ENCODE data around the gene LCE6A.
A peak's percentile ranks its signal among the peaks of the same experiment; 100 is the strongest.

LCE6A gene

GRCh38 chr1:152842556-152842955 is at the start of gene LCE6A:
Gene LCE6A (plus strand): TSS chr1:152842856. CDS start chr1:152843521, 665 bp downstream.
- DNase-seq = no peak

- DNase-seq = peak in 1 of 56 donors; percentile 6
Measured at GRCh38 chr1:152795686-152796085, 47.0 kb upstream of the LCE6A start.

- no peak for DNase-seq
Measured at GRCh38 chr1:152796421-152796820, 46.2 kb upstream of the LCE6A start, which contains the start of gene LCE1D. Gene LCE1D (plus strand): TSS chr1:152796721. CDS start chr1:152797795, 1,074 bp downstream.

- no peak for DNase-seq
Measured at GRCh38 chr1:152801333-152801732, 41.3 kb upstream of the LCE6A start.

- no peak for DNase-seq
Measured at GRCh38 chr1:152806576-152806975, 36.1 kb upstream of the LCE6A start, which contains the start of gene LCE1C. Gene LCE1C (minus strand): TSS chr1:152806651. CDS start chr1:152805478, 1,173 bp downstream.

GRCh38 chr1:152811050-152811449 is 31.6 kb upstream of the LCE6A start:
- DNase-seq = no peak

- DNase-seq = no peak
Measured at GRCh38 chr1:152811671-152812070, 31.0 kb upstream of the LCE6A start, which contains the start of gene LCE1B. Gene LCE1B (plus strand): TSS chr1:152811971. CDS start chr1:152812447, 476 bp downstream.

- no peak for DNase-seq
Measured at GRCh38 chr1:152817309-152817708, 25.3 kb upstream of the LCE6A start.

- no peak for DNase-seq
Measured at GRCh38 chr1:152823294-152823693, 19.4 kb upstream of the LCE6A start.

- DNase-seq = no peak
Measured at GRCh38 chr1:152824964-152825363, 17.7 kb upstream of the LCE6A start.

- no peak for DNase-seq
Measured at GRCh38 chr1:152827173-152827572, 15.5 kb upstream of the LCE6A start, which contains the start of gene LCE1A. Gene LCE1A (plus strand): TSS chr1:152827473. CDS start chr1:152827473, 0 bp downstream.

- DNase-seq = no peak
Measured at GRCh38 chr1:152836870-152837269, 5.8 kb upstream of the LCE6A start.

- no peak for DNase-seq
Measured at GRCh38 chr1:152855661-152856060, 13.0 kb downstream of the LCE6A start.

GRCh38 chr1:152858062-152858461 is 15.4 kb downstream of the LCE6A start:
- no peak for DNase-seq

GRCh38 chr1:152859696-152860095 is 17.0 kb downstream of the LCE6A start, which contains the start of gene LCE7A:
Gene LCE7A (plus strand): TSS chr1:152859996. CDS start chr1:152860698, 702 bp downstream.
- DNase-seq = no peak

- DNase-seq = no peak
Measured at GRCh38 chr1:152860129-152860528, 17.5 kb downstream of the LCE6A start.

GRCh38 chr1:152861374-152861773 is 18.7 kb downstream of the LCE6A start:
- no peak for DNase-seq

GRCh38 chr1:152864443-152864842 is 21.8 kb downstream of the LCE6A start:
- DNase-seq = no peak

- no peak for DNase-seq
Measured at GRCh38 chr1:152866321-152866720, 23.7 kb downstream of the LCE6A start.

GRCh38 chr1:152869808-152870419 is 27.3 kb downstream of the LCE6A start:
- DNase-seq = peak in 41 of 56 donors; percentile 0 to 79 (median 24)

- DNase-seq = peak in 4 of 56 donors; percentile 1 to 3 (median 1)
Measured at GRCh38 chr1:152870831-152871730, 28.4 kb downstream of the LCE6A start.

- no peak for DNase-seq
Measured at GRCh38 chr1:152871731-152872126, 29.1 kb downstream of the LCE6A start.

Data from nucleus accumbens (tissue), 56 donors.